H1 (cell line): Measurements from ENCODE around the gene PDLIM4. TPM values are rescaled to one million over a fixed set of nuclear protein-coding genes. Genes with fewer than 3 reads are reported as not detected.

Experiments used
- ASH2L ChIP-seq: fragments of 200-600, 300-600 bp; sonication (generic); IDR thresholded peaks from one replicate; pipeline ENCODE4 v1.7.1; 2017; ENCODE audit warnings: low read length
- GABPA ChIP-seq: IDR thresholded peaks from 2 replicates; pipeline ENCODE4 v1.6.1; 2011; ENCODE audit warnings: mild to moderate bottlenecking, low read length, moderate library complexity, borderline replicate concordance; ENCODE audit not compliant: insufficient read depth
- JUN ChIP-seq: IDR thresholded peaks from 2 replicates; pipeline ENCODE4 v1.6.1; 2011; ENCODE audit warnings: low read depth, mild to moderate bottlenecking, improper control_type of control experiment, low read length
- KDM1A ChIP-seq: fragments of 200-600, 300-600 bp; sonication (generic); IDR thresholded peaks from 2 replicates; pipeline ENCODE4 v1.7.1; 2016; ENCODE audit warnings: mild to moderate bottlenecking, low read length, borderline replicate concordance
- MAX ChIP-seq: IDR thresholded peaks from 2 replicates; pipeline ENCODE4 v1.6.1; 2012; ENCODE audit warnings: inconsistent platforms
- POU5F1 ChIP-seq: IDR thresholded peaks from 2 replicates; pipeline ENCODE4 v1.6.1; 2011; ENCODE audit warnings: low read depth, mild to moderate bottlenecking, low read length, moderate library complexity
- RNF2 ChIP-seq: fragments of 200-900, 300-1000 bp; sonication (generic); IDR thresholded peaks from 2 replicates; pipeline ENCODE4 v1.7.1; 2016; ENCODE audit warnings: borderline replicate concordance, low read depth, mild to moderate bottlenecking, antibody characterized with exemption, low read length; ENCODE audit not compliant: poor library complexity, severe bottlenecking; ENCODE audit errors: missing control alignments
- SRF ChIP-seq: IDR thresholded peaks from 2 replicates; pipeline ENCODE4 v1.6.1; 2011; ENCODE audit warnings: mild to moderate bottlenecking, low read depth, low read length, moderate library complexity
- TEAD4 ChIP-seq: IDR thresholded peaks from 2 replicates; pipeline ENCODE4 v1.6.1; 2012; ENCODE audit warnings: low read depth, low read length, inconsistent platforms, mixed read lengths
- polyA plus RNA-seq, 7 experiments: library from polyadenylated mRNA; depleted of rRNA in 3 of 7; stranded (reverse) in 5 of 7; unstranded in 2 of 7; fragments of >200 nt in 5 of 7; fragments of 200-250 nt in 2 of 7; gene quantifications; 1 replicate in 5 of 7; 2 replicates in 1 of 7; 4 replicates in 1 of 7; pipeline versions ENCODE4 v1.2.1 to v1.2.3, GENCODE V29; 2011 to 2013; ENCODE audit warnings: missing spikeins in 2 of 7, mixed read lengths in 2 of 7
- total RNA-seq: library from RNA; stranded (reverse); fragmentation: NEBNext Ultra II Directional; extraction: Animal tissue kit (Norgen Biotek cat#: 25700); gene quantifications from 2 replicates; pipeline ENCODE4 v1.2.1, GENCODE V29; 2021
- TF ChIP-seq, protein P1 (sequence below): fragments of 300-600 bp; sonication (generic); IDR thresholded peaks from 2 replicates; pipeline ENCODE4 v1.7.1; 2012; ENCODE audit warnings: low read length, moderate library complexity, mild to moderate bottlenecking, inconsistent platforms; ENCODE audit not compliant: insufficient replicate concordance

The PDLIM4 gene
- total and polyA plus RNA-seq, 2 of the 8 experiments (the other 6 are each of a cell fraction or from before 2014, with no cell fraction given) = 10.7 to 29.1 TPM

DNA sequence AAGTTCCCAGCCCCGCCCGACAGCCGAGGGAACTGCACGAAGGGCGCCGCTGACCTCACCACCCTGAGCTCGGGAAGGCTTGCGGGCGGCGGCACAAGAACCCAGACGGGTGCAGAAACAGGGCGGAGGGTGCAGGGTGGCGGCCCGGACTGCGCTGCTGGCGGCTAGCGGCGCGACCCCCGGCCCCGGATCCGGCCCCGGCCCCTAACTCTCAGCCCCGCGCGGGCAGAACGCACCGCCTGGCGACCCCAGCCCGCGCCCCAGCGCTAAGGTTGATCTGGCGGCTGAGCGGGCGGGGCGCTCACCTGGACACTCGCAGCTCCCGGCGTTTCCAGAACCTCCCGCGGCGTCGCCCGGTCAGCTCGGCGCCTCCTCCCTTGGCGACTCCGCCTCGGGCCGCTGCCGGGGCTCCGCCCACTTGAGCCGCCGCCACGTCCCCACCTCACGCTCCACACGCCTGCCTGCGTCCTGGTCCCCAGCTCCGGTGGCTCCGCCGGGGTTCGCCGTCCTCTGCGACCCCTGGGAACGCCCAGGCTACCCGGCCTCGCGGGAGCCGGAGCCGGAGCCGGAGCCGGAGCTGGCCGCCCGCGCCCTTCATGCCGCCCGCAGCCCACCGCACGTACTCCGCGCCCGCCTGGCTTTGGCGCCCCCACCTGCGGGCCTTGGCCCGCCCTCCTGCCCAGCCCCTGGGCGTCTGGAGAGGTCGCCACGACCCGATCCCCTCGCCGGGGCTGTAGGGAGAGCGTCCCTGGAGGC, 29.8 kb upstream of the PDLIM4 start, which contains the start of gene P4HA2 (continued):
- TF ChIP-seq, protein P1, sequence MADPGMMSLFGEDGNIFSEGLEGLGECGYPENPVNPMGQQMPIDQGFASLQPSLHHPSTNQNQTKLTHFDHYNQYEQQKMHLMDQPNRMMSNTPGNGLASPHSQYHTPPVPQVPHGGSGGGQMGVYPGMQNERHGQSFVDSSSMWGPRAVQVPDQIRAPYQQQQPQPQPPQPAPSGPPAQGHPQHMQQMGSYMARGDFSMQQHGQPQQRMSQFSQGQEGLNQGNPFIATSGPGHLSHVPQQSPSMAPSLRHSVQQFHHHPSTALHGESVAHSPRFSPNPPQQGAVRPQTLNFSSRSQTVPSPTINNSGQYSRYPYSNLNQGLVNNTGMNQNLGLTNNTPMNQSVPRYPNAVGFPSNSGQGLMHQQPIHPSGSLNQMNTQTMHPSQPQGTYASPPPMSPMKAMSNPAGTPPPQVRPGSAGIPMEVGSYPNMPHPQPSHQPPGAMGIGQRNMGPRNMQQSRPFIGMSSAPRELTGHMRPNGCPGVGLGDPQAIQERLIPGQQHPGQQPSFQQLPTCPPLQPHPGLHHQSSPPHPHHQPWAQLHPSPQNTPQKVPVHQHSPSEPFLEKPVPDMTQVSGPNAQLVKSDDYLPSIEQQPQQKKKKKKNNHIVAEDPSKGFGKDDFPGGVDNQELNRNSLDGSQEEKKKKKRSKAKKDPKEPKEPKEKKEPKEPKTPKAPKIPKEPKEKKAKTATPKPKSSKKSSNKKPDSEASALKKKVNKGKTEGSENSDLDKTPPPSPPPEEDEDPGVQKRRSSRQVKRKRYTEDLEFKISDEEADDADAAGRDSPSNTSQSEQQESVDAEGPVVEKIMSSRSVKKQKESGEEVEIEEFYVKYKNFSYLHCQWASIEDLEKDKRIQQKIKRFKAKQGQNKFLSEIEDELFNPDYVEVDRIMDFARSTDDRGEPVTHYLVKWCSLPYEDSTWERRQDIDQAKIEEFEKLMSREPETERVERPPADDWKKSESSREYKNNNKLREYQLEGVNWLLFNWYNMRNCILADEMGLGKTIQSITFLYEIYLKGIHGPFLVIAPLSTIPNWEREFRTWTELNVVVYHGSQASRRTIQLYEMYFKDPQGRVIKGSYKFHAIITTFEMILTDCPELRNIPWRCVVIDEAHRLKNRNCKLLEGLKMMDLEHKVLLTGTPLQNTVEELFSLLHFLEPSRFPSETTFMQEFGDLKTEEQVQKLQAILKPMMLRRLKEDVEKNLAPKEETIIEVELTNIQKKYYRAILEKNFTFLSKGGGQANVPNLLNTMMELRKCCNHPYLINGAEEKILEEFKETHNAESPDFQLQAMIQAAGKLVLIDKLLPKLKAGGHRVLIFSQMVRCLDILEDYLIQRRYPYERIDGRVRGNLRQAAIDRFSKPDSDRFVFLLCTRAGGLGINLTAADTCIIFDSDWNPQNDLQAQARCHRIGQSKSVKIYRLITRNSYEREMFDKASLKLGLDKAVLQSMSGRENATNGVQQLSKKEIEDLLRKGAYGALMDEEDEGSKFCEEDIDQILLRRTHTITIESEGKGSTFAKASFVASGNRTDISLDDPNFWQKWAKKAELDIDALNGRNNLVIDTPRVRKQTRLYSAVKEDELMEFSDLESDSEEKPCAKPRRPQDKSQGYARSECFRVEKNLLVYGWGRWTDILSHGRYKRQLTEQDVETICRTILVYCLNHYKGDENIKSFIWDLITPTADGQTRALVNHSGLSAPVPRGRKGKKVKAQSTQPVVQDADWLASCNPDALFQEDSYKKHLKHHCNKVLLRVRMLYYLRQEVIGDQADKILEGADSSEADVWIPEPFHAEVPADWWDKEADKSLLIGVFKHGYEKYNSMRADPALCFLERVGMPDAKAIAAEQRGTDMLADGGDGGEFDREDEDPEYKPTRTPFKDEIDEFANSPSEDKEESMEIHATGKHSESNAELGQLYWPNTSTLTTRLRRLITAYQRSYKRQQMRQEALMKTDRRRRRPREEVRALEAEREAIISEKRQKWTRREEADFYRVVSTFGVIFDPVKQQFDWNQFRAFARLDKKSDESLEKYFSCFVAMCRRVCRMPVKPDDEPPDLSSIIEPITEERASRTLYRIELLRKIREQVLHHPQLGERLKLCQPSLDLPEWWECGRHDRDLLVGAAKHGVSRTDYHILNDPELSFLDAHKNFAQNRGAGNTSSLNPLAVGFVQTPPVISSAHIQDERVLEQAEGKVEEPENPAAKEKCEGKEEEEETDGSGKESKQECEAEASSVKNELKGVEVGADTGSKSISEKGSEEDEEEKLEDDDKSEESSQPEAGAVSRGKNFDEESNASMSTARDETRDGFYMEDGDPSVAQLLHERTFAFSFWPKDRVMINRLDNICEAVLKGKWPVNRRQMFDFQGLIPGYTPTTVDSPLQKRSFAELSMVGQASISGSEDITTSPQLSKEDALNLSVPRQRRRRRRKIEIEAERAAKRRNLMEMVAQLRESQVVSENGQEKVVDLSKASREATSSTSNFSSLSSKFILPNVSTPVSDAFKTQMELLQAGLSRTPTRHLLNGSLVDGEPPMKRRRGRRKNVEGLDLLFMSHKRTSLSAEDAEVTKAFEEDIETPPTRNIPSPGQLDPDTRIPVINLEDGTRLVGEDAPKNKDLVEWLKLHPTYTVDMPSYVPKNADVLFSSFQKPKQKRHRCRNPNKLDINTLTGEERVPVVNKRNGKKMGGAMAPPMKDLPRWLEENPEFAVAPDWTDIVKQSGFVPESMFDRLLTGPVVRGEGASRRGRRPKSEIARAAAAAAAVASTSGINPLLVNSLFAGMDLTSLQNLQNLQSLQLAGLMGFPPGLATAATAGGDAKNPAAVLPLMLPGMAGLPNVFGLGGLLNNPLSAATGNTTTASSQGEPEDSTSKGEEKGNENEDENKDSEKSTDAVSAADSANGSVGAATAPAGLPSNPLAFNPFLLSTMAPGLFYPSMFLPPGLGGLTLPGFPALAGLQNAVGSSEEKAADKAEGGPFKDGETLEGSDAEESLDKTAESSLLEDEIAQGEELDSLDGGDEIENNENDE = no peak
- TF ChIP-seq ASH2L (peak; percentile 26), SRF (no peak), TEAD4 (no peak), MAX (0 out of 2 replicates have a peak, but pooled peaks have one; percentile 28), JUN (no peak), POU5F1 (no peak), KDM1A (no peak), RNF2 (no peak), GABPA (no peak)
